ENCODE data around the gene PLA2G1B.

Gene PLA2G1B

GRCh38 chr12:120323772-120324171 lies 3.8 kb downstream of the PLA2G1B start:
- no peak for DNase-seq (ENCODE audit: low read depth)

- no peak for DNase-seq (ENCODE audit: low read depth)
These were observed 6.0 kb downstream of the PLA2G1B start for GRCh38 chr12:120321382-120322202.

GRCh38 chr12:120317224-120318105 lies 10.1 kb downstream of the PLA2G1B start:
- peak; percentile 100 for DNase-seq (ENCODE audit: low read depth)

DNA sequence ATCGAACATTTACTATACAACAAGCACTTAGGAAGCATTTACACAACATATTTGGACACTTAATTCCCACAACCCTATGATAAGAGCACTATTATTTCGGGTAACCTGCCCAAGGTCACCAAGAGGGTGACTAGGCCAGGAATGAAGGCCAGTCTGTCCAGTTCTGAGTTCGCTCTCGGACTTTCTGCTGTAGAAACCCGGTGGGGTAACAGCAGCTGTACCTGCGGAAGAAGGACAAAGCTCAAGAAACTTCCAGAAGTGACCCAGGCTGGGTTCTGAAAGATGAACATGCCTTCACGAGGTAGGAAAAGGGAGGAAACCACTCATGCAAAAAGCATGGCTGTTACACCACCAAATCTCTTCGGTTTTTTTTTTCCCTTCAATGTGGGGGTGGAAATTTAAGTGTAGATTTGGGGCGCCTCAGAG lies 10.8 kb downstream of the PLA2G1B start:
- no peak for DNase-seq (ENCODE audit: low read depth)

DNA sequence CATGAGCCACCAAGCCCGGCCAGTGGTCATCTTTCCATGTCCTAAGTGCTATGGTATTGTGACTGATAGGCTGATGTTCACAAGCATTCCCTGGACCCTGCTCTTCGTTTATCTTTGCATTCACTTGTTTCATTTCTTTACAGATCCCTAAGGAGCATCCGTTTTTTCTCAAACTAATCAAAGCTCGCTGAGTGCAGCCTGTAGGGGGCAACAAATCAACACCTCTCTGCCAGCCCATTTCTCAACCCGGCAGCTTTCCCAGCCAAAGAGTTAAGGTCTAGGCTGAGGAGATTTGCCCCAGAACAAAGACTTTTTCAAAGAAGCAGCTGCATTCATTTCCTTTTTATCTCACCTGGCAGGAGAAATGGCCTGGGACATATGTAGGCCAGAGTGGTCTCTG lies 13.4 kb downstream of the PLA2G1B start:
- no peak for DNase-seq (ENCODE audit: low read depth)

- peak; percentile 56 for DNase-seq (ENCODE audit: low read depth)
These were observed 25.4 kb downstream of the PLA2G1B start, which contains the start of gene SIRT4 for GRCh38 chr12:120301962-120302815. SIRT4 (plus strand) TSS chr12:120302321; CDS start chr12:120303562, 1,241 bp downstream.

DNA sequence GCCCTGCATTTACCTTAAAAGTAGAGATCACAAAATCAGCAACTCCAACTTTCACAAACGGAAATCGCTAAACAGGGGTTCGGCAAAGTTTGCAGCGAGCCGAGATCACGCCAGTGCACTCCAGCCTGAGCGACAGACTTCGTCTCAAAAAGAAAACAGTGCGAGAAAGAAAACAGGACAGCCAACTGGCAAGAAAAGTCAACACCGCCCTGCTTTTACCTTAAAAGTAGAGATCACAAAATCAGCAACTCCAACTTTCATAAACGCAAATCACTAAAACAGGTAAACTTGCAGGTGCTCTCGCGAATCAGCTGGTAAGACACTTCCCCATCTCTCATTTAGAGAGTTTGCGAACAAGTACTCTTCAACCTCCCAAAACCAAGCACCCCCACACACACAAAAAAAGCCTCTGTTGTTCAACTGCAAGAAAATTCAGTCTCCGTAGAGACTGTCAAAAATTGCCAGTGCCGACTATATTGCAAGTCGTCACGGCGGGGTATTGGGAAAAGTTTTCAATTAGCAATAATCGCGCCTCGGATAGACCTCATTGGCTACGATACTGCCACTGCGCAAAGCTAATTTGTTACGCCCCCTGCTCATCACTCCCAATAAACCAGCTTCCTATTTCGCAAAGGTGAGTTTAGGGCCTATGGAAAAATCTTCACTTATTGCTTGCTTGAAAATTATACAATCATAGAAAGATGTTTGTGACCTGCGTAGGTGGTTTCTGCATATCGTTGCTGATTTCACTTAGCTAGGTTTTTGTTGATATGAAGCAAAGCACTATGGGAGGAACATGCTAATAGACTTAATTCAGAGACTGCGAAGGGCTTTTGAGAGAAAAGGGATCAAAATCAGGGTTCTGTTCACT lies 34.7 kb downstream of the PLA2G1B start, which contains the start of gene RNU4-1:
Gene RNU4-1, minus strand, starts transcription at position 577 of the 871 bp plus-strand sequence.
- peak; percentile 30 for DNase-seq (ENCODE audit: low read depth)

DNA sequence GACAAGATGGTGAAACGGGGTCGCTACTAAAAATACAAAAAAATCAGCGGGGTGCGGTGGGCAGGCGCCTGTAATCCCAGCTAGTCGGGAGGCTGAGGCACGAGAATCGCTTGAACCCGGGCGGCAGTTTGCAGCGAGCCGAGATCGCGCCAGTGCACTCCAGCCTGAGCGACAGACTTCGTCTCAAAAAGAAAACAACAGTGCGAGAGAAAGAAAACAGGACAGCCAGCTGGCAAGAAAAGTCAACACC lies 35.2 kb downstream of the PLA2G1B start:
- no peak for DNase-seq (ENCODE audit: low read depth)

DNA sequence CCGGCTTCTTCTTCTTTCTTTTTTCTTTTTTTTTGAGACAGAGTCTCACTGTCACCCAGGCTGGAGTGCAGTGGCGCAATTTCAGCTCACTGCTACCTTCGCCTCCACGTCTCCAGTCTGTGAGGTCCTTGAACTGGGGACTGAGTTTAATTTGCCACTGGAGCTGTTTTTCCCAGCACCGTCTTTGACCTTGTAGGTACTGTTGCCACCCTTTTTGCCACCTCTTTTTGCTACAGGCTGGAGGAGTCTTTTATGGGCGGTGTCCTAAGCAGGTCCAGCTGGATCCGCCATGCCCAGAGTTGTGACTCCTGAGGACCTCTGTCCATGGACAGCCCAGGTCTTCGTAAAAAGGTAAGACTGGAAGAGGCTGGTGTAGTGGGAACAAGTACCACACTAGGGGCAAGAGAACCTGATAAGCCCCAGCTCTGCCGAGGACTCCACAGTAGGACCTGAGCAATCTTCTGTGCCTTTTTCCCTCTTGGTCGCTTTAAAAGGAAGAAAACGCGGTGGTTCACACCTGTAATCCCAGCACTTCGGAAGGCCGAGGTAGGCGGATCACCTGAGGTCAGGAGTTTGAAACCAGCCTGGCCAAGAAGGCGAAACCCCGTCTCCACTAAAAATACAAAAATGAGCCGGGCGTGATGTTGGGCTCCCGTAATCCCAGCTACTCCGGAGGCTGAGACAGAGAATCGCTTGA lies 36.8 kb downstream of the PLA2G1B start:
- peak; percentile 13 for DNase-seq (ENCODE audit: low read depth)

DNA sequence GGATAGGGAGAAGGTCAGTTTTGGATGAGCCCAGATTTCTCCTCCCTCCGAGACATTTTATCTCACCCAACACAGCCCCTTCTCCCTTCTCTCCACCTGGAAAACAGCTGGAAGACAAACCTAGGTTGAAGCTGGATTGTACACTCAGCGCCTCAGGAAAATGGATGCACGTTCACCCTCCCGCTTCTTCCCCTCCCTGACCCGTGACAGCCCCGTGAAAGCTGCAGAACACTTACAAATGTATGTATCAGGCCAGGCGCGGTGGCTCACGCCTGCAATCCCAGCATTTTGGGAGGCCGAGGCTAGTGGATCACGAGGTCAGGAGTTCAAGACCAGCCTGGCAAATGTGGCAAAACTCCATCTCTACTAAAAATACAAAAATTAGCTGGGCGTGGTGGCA lies 40.1 kb downstream of the PLA2G1B start:
- DNase-seq (ENCODE audit: low read depth), result no peak

DNA sequence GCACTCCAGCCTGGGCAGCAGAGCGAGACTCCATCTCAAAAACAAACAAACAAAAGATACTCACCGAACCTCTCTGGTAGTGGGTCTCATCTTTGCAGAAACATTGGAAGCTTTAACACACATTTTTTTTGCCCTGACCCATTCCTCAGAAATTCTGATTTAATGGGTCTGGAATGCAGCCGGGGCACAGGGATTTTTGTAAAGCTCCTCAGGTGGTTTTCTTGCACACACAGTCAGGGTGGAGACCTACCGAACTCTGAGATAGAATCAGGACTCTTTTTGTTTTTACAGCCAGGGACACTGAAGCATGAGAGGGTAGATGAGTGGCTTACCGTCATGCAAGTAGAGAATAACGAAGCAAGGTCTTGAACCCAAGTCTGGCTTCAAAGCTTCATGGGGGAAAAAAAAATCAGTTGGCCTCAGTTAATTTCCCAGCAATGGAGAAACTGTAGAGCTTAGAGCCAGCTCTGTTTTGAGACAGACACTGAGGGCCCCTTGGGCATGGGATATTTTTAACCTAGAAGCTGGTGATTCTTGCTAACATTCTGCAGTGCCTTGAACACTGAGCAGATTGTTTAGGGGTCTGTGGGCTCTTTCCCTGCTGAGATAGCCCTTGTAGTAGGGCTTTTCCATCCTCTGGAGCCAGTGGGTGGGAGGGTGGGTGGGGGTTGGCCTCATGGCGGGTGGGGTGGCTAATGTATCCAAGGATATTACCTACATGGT lies 40.6 kb downstream of the PLA2G1B start:
- no peak for DNase-seq (ENCODE audit: low read depth)

DNA sequence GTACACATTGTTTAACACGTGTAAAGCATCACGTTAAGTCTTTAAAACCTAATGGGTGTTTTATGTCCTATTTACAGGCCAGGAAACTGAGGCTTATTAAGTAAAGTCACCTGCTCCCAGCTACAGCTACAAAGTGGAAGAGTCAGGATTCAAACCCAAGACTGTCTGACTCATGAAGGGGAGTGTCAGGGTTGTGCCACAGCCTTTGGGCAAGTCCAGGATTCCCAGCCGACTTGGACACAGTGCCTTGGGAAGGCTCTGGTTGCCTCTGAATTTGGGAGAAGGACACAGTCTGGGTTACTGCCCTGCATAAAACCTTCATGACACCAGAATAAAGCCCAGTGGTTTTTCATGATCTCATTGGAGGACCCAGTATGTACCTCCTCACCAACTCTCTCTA lies 43.2 kb downstream of the PLA2G1B start:
- no peak for DNase-seq (ENCODE audit: low read depth)

DNA sequence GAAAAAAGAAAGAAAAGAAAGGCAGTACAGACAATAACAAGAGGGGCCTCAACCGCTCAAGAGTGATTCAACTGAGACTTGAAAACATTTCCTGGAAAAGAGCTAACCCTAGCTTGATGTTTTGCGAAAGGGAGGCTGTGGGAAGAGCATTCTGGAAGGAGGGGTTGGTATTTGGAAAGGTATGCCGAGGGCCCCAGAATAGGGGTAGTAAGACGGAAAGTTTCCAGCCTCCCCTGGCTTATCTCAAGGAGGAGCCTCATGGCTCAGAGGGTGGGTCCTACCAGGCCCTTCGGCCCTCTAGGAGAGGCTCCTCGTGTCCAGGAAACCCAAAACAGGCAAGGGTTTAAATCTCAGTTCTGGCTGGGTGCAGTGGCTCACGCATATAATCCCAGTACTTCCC lies 44.3 kb downstream of the PLA2G1B start:
- no peak for DNase-seq (ENCODE audit: low read depth)

DNA sequence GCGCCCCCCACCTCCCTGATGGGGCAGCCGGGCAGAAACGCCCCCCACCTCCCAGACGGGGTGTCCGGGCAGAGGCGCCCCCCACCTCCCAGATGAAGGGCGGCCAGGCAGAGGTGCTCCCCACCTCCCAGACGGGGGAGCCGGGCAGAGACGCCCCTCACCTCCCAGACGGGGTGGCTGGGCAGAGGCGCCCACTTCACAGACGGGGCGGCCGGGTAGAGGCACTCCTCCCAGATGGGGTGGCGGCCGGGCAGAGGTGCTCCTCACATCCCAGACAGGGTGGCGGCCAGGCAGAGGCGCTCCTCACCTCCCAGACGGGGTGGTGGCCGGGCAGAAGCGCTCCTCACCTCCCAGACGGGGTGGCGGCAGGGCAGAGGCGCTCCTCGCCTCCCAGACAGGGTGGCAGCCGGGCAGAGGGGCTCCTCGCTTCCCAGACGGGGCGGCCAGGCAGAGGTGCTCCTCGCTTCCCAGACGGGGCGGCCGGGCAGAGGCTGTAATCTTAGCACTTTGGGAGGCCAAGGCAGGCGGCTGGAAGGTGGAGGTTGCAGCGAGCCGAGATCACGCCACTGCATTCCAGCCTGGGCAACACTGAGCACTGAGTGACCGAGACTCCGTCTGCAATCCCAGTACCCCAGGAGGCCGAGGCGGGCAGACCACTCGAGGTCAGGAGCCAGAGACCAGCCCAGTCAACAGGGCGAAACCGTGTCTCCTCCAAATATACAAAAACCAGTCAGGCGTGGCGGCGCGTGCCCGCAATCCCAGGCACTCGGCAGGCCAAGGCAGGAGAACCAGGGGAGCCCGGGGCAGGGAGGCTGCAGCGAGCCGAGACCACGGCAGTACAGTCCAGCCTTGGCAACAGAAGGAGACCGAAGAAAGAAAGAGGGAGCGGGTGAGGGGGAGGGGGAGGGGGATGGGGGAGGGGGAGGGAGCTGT lies 49.2 kb downstream of the PLA2G1B start:
- DNase-seq (ENCODE audit: low read depth), result no peak

DNA sequence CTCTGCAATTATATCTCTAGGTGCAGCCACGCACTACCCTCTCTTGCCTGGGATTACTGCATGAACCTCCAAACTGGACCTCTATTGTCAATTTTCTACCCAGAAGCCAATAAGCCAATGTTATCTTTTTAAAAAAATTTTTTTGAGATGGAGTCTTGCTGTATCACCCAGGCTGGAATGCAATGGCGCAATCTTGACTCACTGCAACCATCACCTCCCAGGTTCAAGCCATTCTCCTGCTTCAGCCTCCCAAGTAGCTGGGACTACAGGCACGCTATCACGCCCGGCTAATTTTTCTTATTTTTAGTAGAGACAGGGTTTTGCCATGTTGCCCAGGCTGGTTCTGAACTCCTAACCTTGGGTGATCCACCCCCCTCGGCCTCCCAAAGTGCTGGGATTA lies 50.8 kb downstream of the PLA2G1B start:
- no peak for DNase-seq (ENCODE audit: low read depth)
